GM19351 (cell line): Measurements from ENCODE around the gene ANKRD2.
"Not testable (repeated sequence)": the region's sequence is repeated elsewhere in the genome, so short reads cannot be mapped to it uniquely, and the experiment has no call there.

Source experiments
- ATAC-seq: cut with Tn5 transposase; IDR thresholded peaks from one replicate; pipeline ENCODE4 v1.9.1; 2021; ENCODE audit warnings: mild to moderate bottlenecking, moderate library complexity; ENCODE audit not compliant: unreplicated experiment

ANKRD2 gene

GRCh38 chr10:97570789-97571471 is 1.6 kb upstream of the ANKRD2 start:
- ATAC-seq: no peak

DNA sequence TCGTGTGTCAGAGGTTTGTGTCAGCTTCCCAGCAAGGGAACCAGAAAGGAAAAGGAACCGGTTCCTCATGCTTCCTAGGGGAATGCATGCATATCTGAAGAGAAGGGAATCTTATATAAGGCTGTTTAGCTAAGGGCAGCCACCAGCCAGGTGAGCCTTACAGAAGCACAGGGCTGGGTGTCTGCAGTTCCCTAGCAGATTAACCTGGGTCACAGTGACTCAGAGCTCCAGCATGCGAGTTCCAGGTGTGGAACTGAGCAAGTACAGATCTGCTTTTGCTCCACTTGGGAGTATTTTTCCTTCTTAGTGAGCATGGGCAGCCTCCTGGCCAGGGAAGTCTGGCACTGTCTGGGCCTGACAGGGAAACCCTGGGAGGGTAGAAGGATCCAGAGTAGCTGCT is 957 bp upstream of the ANKRD2 start:
- ATAC-seq: no peak

GRCh38 chr10:97573021-97573420 is 442 bp downstream of the ANKRD2 start:
- no peak for ATAC-seq

GRCh38 chr10:97573672-97574071 is 1.1 kb downstream of the ANKRD2 start:
- ATAC-seq: no peak

DNA sequence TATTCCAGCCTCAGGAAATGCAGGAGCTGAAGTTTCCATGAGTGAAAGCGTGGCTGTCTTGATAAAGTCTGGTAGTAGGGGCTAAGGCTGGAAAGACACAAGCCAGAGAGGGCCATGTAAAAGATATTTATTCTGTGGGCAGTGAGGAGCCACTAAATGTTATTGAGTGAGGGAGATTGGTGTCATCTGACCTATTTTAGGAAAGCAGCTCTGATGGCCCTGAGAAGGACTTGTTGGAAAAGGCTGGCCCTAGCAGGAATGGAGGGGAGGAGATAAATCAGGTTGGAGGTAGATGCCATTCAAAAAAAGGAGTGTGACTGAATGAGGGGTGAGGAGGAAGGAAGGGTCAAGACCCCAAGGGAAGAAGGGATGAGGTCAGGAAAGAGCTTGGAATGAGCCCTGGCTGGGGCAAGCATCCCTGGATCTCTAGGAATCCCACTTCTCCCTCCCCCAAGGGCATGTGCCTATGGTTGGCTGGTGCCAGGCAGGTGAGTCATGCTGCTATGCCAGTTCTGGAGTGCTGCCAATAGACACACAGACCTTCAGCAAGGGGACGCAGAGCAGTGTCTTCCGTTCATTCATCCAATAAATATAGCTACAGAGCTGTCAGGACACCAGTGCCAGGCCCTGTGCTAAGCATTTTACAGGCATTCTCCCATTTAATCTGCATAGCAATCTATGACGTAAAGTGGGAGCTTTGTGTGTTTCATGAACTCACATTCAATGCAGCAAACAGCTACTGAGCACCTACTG is 2.0 kb downstream of the ANKRD2 start:
- ATAC-seq: no peak

DNA sequence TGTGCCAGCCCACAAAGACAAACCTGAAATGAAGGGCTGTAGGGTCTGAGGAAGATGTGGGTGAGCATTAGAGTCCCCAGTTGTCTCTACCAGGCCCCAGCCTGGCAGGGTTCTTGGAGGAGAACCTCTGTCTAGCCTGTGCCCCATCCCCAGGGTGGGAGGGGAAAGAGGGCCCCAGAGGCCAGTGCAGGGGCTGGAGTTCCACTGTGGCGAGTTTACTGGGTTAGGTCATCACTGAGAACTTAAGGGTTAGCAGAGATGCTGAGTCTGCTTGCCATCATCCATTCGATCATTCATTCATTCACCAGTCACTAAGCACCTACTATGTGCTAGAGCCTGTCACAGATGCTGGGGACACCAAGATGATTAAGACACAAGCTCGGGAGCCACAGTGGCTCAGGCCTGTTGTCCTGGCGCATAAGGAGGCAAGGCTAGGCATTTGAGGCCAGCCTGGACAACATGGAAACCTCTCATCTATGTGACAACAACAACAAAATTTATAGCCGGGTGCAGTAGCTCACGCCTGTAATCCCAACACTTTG is 2.6 kb downstream of the ANKRD2 start:
- no peak for ATAC-seq

DNA sequence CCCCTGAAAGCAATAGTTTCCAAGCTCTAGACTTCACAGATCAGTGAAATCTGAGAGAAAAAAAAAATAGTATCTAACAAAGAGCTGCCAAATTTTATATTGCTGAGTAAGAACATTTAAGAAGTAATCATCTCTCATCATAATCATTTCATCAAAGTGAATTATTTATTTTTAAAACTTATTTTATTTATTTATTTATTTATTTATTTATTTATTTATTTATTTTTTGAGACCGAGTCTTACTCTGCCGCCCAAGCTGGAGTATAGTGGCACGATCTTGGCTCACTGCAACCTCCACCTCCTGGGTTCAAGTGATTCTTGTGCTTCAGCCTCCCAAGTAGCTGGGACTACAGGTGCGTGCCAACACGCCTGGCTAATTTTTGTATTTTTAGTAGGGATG is 3.9 kb downstream of the ANKRD2 start:
- ATAC-seq: not testable (repeated sequence)

- ATAC-seq: no peak
Measured at GRCh38 chr10:97577701-97578100, 5.1 kb downstream of the ANKRD2 start.

DNA sequence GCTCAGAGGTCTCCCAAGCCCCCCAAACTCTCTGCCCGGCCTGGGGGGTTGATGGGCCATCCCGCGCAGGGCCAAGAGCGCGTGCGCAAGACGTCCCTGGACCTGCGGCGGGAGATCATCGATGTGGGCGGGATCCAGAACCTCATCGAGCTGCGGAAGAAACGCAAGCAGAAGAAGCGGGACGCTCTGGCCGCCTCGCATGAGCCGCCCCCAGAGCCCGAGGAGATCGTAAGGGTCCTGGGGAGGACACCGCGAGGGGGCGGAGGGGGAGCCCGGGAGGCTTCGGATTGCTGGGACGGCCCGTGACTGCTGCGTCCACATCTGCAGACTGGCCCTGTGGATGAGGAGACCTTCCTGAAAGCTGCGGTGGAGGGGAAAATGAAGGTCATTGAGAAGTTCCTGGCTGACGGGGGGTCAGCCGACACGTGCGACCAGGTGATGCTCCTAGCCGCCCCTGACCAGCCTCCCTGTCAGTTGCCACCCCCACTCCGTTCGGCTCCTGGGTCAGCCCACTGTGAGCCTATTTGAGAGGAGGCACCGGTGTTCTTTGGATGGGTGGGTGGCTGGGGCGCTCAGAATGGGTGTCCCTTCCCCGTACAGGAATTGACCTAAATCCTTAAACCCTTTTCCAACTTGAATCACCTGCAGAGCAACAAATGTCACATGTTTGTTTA is 5.7 kb downstream of the ANKRD2 start:
- no peak for ATAC-seq

DNA sequence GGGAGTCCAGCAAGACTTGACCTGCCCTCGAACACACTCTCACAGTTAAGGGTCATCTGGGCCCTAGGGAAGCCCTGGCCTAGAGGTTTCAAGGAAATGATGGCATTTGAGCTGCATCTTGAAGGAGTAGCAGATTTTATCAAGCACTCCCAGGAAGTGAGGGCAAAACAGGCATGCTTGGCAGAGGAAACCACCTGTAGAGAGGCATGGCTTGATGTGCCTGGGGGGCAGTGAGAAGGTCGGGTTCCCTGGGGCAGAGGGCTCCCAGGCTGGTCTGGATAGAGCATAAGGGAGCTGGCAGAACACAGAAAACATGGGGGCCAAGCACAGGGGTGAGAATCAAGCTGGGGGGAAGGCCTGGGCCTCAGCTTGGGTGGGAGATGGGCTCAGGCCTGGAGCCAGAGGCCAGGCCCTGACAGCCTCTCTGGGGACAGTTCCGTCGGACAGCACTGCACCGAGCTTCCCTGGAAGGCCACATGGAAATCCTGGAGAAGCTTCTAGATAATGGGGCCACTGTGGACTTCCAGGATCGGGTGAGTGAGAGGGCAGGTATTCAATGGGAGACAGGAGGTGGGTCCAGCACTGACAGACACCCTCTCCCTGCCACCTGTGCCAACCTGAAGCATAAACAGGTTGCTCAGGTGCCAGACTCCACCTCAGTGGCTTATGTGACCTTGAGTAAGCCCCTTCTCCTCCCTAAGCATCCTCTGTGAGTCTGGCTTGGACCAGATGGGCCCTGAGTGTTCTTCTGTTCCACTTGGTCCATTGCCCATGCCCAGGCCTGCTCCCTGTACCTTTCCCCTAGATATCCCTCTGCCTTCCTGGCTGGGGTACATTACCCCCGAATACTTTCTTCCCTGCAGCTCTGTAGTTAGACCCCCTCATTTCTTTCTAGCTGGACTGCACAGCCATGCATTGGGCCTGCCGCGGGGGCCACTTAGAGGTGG is 8.1 kb downstream of the ANKRD2 start:
- ATAC-seq: no peak

DNA sequence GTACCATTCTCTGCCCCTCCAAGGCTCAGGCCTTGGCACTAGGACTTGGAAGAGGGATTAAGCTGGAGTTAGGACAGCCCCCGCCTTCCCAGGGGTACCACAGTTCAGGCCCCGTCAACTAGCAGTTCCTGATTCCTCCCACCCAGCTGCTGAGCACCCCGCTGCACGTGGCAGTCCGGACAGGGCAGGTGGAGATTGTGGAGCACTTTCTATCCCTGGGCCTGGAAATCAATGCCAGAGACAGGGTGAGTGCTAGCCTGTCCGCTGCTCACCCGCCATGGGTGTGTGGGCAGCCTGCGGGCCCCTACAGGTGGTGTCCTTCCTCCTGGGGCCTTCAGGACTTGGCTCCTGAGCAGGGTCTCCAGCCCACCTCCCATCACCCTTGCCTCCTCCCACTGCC is 9.6 kb downstream of the ANKRD2 start:
- no peak for ATAC-seq

- no peak for ATAC-seq
Measured at GRCh38 chr10:97583476-97583875, 10.9 kb downstream of the ANKRD2 start.

DNA sequence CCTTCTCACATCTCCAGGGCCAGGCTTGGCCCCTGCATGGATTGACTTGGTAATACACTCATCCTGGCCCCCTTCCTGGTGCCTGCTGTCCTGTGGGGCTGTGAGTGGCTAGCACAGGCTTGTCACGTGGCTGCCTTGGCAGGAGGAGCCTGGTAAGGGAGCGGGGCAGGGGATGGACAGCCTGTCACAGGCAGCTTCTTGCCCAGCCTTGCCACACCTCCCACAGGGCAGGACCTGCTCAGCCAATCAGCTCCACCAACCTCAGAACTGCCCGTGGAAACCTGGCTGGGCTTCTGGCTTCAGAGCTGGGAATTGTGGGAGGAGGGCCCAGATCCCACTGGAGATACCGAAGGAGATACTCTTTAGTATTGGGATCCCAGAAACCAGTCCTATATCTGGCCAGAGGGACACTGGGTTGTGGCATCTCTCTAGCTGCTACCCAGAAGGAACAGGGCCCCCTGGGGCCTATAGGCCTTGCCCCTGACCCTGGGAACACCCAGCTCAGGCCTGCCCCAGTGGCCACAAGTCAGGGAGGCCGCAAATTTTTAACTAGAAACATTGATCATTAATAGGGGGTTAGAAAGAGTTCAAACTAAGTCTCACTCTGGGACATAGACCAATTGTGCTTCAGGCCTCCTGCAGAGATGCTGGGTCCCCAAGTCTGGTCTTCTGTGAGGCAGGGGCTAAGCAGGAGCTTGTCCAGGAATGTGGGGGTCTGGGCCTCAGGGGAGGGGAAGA is 11.7 kb downstream of the ANKRD2 start, which contains the start of gene HOGA1:
TSS of gene HOGA1 (plus strand) at position 330 of the 738 bp plus-strand sequence. CDS start at position 645, 315 bp downstream.
- ATAC-seq: no peak

- no peak for ATAC-seq
Measured at GRCh38 chr10:97584798-97585438, 12.3 kb downstream of the ANKRD2 start.

GRCh38 chr10:97585439-97585811 is 12.8 kb downstream of the ANKRD2 start:
- ATAC-seq: no peak

DNA sequence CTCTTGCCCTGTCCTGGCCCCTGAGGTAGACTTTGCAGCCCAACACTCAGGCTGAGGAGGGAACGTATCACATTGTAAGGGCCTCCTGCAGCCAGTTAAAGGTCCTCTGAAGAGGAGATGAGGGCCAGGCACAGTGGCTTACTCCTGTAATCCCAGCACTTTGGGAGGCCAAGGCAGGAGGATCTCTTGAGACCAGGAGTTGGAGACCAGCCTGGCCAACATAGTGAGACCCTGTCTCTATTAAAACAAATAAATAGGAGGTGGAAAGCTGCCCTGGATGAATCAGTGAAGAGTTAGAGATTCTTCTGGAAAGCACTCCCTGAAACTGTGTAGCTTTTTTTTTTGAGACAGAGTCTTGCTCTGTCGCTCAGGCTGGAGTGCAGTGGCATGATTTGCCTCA is 14.6 kb downstream of the ANKRD2 start:
- no peak for ATAC-seq

DNA sequence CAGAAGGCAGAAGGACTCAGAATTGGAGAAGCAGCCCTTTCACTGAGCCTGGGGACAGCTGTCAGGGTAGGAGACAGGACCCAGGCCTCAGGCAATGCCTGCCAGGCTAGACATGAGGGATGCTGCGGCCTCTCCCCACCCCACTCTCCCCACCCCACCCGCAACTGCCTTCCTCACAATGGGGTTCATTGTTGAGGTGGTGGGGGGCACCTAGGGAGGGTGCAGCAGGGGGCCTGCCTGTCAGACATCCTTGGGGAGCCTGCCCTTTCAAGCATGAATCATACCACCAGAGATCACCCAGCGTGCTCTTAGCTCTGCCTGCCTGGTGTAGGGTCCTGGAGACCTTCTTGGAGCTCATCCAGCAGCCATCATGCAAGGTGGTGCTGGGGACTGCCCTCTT is 16.9 kb downstream of the ANKRD2 start, which contains the start of gene C10orf62:
TSS of gene C10orf62 (plus strand) at position 243 of the 400 bp plus-strand sequence. CDS start 177 bp downstream, outside the sequence.
- no peak for ATAC-seq

DNA sequence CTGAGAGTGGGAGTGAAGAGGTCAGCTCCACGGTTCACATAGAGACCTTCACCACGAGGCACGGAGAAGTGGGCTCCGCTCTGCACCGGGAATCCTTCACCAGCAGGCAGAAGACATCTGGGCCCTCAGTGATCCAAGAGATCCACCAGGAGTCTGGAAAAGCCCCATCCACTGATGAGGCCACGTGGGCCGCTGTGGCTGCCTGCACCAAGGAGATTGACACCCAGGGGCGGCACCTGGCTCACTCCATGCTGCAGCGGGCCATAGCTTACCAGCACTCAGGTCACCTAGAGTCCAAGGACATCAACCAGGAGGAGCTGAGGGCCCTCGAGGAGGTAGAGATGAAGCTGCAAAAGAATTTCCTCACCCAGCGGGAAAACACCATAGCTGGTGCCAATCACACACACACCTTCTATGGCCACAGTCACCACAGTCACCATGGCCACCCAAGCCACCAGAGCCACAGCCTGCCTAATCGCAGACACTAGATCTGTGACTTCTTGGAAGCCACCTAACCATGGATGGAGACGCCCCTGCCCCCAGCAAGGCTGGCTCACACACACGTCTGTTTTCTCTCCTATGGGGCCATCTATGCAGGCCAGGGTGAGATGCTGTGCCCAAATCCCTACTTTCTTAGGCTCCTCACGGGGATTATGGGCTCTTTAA is 17.6 kb downstream of the ANKRD2 start:
- ATAC-seq: no peak
